IPS DF 6.9 (cell line): ENCODE measurements around the gene ADAD1.
"Not testable (repeated sequence)": the region's sequence is repeated elsewhere in the genome, so short reads cannot be mapped to it uniquely, and the experiment has no call there.

Experiments
- DNase-seq: peaks from one replicate; pipeline ENCODE4 v3.0.0-alpha.2; 2013; ENCODE audit warnings: low read depth, low spot score
- H3K27ac ChIP-seq: one replicate; pipeline ENCODE4 v1.5.1; 2013; ENCODE audit warnings: low read length, control low read depth
- H3K27me3 ChIP-seq: 2 replicates; pipeline ENCODE4 v1.6.1; 2013; ENCODE audit warnings: mild to moderate bottlenecking, low read length; ENCODE audit not compliant: control insufficient read depth, insufficient read depth
- H3K36me3 ChIP-seq: 2 replicates; pipeline ENCODE4 v1.6.1; 2013; ENCODE audit warnings: low read length; ENCODE audit not compliant: control insufficient read depth, insufficient read depth
- H3K4me1 ChIP-seq: 2 replicates; pipeline ENCODE4 v1.6.1; 2013; ENCODE audit warnings: low read length; ENCODE audit not compliant: control insufficient read depth, insufficient read depth
- H3K4me3 ChIP-seq: 2 replicates; pipeline ENCODE4 v1.5.1; 2013; ENCODE audit warnings: mild to moderate bottlenecking, low read length
- H3K9me3 ChIP-seq: 2 replicates; pipeline ENCODE4 v1.6.1; 2013; ENCODE audit warnings: low read length, inconsistent platforms; ENCODE audit not compliant: control insufficient read depth, insufficient read depth
- WGBS: extraction: QIAGEN DNeasy Blood & Tissue Kit; methylation state at CpG from one replicate; pipeline ENCODE4 v1.1.7; 2013; ENCODE audit warnings: mixed read lengths, missing lambda C conversion rate; ENCODE audit not compliant: insufficient read length, insufficient coverage; 5-methylcytosine and 5-hydroxymethylcytosine counted together

Gene ADAD1

GRCh38 chr4:122368786-122369185, 10.0 kb upstream of the ADAD1 start:
- H3K36me3 ChIP-seq, H3K4me3 ChIP-seq, H3K27me3 ChIP-seq, H3K9me3 ChIP-seq, H3K27ac ChIP-seq, DNase-seq, H3K4me1 ChIP-seq: not testable (repeated sequence)
- no CpG with 5 or more reads among the region's 3 CpGs for WGBS

GRCh38 chr4:122377352-122377751, 1.5 kb upstream of the ADAD1 start:
- Histone ChIP-seq H3K27ac (no peak overlapping the region), H3K4me1 (no peaks in the 10 kb centered on the region), H3K36me3 (no peaks in the 10 kb centered on the region), H3K9me3 (no peaks in the 10 kb centered on the region), H3K27me3 (no peaks in the 10 kb centered on the region), H3K4me3 (no peak overlapping the region)
- no peak for DNase-seq
- no CpG with 5 or more reads among the region's 1 CpG for WGBS

- no peak for DNase-seq
- no CpG with 5 or more reads among the region's 44 CpGs for WGBS
- Histone ChIP-seq H3K27ac (no peak overlapping the region), H3K27me3 (no peaks in the 10 kb centered on the region), H3K4me1 (no peaks in the 10 kb centered on the region), H3K4me3 (no peak overlapping the region), H3K9me3 (no peaks in the 10 kb centered on the region), H3K36me3 (no peaks in the 10 kb centered on the region)
Observed at GRCh38 chr4:122379239-122379638, 428 bp downstream of the ADAD1 start.

GRCh38 chr4:122383341-122383740, 4.5 kb downstream of the ADAD1 start:
- Histone ChIP-seq H3K4me1 (no peaks in the 10 kb centered on the region), H3K27ac (no peak overlapping the region), H3K36me3 (no peaks in the 10 kb centered on the region), H3K27me3 (no peaks in the 10 kb centered on the region), H3K4me3 (no peak overlapping the region), H3K9me3 (no peaks in the 10 kb centered on the region)
- DNase-seq, result no peak
- WGBS, result 100% methylated on average over 1 of the region's 4 CpGs

GRCh38 chr4:122384245-122384644, 5.4 kb downstream of the ADAD1 start:
- Histone ChIP-seq H3K9me3 (no peaks in the 10 kb centered on the region), H3K27ac (no peak overlapping the region), H3K4me1 (no peaks in the 10 kb centered on the region), H3K36me3 (no peaks in the 10 kb centered on the region), H3K27me3 (no peaks in the 10 kb centered on the region), H3K4me3 (no peak overlapping the region)
- no CpG with 5 or more reads among the region's 2 CpGs for WGBS
- DNase-seq, result no peak

- WGBS, result no CpG with 5 or more reads among the region's 1 CpG
- Histone ChIP-seq H3K4me3 (no peak overlapping the region), H3K27me3 (no peaks in the 10 kb centered on the region), H3K4me1 (no peaks in the 10 kb centered on the region), H3K36me3 (no peaks in the 10 kb centered on the region), H3K9me3 (no peaks in the 10 kb centered on the region), H3K27ac (no peak overlapping the region)
- DNase-seq, result no peak
Observed at GRCh38 chr4:122393276-122393675, 14.5 kb downstream of the ADAD1 start.

GRCh38 chr4:122403861-122404260, 25.1 kb downstream of the ADAD1 start:
- Histone ChIP-seq H3K4me1 (no peaks in the 10 kb centered on the region), H3K36me3 (no peaks in the 10 kb centered on the region), H3K9me3 (no peaks in the 10 kb centered on the region), H3K27me3 (no peaks in the 10 kb centered on the region), H3K4me3 (no peak overlapping the region), H3K27ac (no peak overlapping the region)
- DNase-seq, result no peak
- no CpG with 5 or more reads among the region's 3 CpGs for WGBS

GRCh38 chr4:122412547-122412946, 33.7 kb downstream of the ADAD1 start:
- no peak for DNase-seq
- Histone ChIP-seq H3K27me3 (no peaks in the 10 kb centered on the region), H3K27ac (no peak overlapping the region), H3K4me3 (no peak overlapping the region), H3K9me3 (no peaks in the 10 kb centered on the region), H3K4me1 (no peaks in the 10 kb centered on the region; the same call in 1 of the 2 replicates), H3K36me3 (no peaks in the 10 kb centered on the region)
- WGBS, result no CpG with 5 or more reads among the region's 3 CpGs

GRCh38 chr4:122423246-122423645, 44.4 kb downstream of the ADAD1 start:
- Histone ChIP-seq H3K27ac (no peak overlapping the region), H3K4me3 (no peak overlapping the region), H3K27me3 (no peaks in the 10 kb centered on the region), H3K4me1 (no peaks in the 10 kb centered on the region), H3K36me3 (no peaks in the 10 kb centered on the region), H3K9me3 (no peaks in the 10 kb centered on the region)
- DNase-seq, result no peak

GRCh38 chr4:122431351-122431750, 52.5 kb downstream of the ADAD1 start:
- no peak for DNase-seq
- H3K27ac ChIP-seq, result no peak overlapping the region
- no peaks in the 10 kb centered on the region for H3K9me3 ChIP-seq
- no peaks in the 10 kb centered on the region for H3K36me3 ChIP-seq
- no peaks in the 10 kb centered on the region for H3K27me3 ChIP-seq
- WGBS, result no CpG with 5 or more reads among the region's 5 CpGs
- no peak overlapping the region for H3K4me3 ChIP-seq
- H3K4me1 ChIP-seq, result no peaks in the 10 kb centered on the region

- no CpG with 5 or more reads among the region's 3 CpGs for WGBS
- no peak overlapping the region for H3K4me3 ChIP-seq
- H3K9me3 ChIP-seq, result no peaks in the 10 kb centered on the region
- no peaks in the 10 kb centered on the region for H3K4me1 ChIP-seq
- no peak overlapping the region for H3K27ac ChIP-seq
- no peaks in the 10 kb centered on the region for H3K36me3 ChIP-seq
- H3K27me3 ChIP-seq, result no peaks in the 10 kb centered on the region
- no peak for DNase-seq
Observed at GRCh38 chr4:122434285-122434684, 55.5 kb downstream of the ADAD1 start.
